Measurements from ENCODE around the gene LIPA.

DNA sequence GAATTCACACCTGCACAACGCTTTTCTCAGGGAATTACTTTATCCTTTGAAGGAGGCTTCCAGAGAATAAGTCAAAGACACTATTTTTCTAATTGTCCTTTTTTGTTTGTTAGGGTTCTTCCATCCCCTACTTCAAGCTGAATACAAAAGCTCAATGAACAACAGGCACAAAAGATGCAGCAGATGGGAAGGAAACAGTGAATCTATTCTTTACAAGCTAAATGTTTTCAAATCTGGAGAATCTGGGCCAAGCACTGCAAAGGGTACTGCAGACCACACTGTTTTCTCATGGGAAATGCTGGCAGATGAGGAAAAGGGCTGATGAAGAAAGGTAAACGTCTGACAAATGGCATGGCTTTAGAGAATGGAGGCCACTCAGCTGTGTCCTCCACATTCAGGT is 18.5 kb downstream of the LIPA start:
- TF ChIP-seq, protein P1, sequence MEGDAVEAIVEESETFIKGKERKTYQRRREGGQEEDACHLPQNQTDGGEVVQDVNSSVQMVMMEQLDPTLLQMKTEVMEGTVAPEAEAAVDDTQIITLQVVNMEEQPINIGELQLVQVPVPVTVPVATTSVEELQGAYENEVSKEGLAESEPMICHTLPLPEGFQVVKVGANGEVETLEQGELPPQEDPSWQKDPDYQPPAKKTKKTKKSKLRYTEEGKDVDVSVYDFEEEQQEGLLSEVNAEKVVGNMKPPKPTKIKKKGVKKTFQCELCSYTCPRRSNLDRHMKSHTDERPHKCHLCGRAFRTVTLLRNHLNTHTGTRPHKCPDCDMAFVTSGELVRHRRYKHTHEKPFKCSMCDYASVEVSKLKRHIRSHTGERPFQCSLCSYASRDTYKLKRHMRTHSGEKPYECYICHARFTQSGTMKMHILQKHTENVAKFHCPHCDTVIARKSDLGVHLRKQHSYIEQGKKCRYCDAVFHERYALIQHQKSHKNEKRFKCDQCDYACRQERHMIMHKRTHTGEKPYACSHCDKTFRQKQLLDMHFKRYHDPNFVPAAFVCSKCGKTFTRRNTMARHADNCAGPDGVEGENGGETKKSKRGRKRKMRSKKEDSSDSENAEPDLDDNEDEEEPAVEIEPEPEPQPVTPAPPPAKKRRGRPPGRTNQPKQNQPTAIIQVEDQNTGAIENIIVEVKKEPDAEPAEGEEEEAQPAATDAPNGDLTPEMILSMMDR (IDR thresholded peaks at IDR 0.05), result no peak
- no peak for TF ChIP-seq POLR2A (IDR thresholded peaks at IDR 0.05)
